Measurements from ENCODE around the gene ALAS2.
"Not testable (repeated sequence)": the region's sequence is repeated elsewhere in the genome, so short reads cannot be mapped to it uniquely, and the experiment has no call there.

Gene ALAS2, protein sequence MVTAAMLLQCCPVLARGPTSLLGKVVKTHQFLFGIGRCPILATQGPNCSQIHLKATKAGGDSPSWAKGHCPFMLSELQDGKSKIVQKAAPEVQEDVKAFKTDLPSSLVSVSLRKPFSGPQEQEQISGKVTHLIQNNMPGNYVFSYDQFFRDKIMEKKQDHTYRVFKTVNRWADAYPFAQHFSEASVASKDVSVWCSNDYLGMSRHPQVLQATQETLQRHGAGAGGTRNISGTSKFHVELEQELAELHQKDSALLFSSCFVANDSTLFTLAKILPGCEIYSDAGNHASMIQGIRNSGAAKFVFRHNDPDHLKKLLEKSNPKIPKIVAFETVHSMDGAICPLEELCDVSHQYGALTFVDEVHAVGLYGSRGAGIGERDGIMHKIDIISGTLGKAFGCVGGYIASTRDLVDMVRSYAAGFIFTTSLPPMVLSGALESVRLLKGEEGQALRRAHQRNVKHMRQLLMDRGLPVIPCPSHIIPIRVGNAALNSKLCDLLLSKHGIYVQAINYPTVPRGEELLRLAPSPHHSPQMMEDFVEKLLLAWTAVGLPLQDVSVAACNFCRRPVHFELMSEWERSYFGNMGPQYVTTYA

DNA sequence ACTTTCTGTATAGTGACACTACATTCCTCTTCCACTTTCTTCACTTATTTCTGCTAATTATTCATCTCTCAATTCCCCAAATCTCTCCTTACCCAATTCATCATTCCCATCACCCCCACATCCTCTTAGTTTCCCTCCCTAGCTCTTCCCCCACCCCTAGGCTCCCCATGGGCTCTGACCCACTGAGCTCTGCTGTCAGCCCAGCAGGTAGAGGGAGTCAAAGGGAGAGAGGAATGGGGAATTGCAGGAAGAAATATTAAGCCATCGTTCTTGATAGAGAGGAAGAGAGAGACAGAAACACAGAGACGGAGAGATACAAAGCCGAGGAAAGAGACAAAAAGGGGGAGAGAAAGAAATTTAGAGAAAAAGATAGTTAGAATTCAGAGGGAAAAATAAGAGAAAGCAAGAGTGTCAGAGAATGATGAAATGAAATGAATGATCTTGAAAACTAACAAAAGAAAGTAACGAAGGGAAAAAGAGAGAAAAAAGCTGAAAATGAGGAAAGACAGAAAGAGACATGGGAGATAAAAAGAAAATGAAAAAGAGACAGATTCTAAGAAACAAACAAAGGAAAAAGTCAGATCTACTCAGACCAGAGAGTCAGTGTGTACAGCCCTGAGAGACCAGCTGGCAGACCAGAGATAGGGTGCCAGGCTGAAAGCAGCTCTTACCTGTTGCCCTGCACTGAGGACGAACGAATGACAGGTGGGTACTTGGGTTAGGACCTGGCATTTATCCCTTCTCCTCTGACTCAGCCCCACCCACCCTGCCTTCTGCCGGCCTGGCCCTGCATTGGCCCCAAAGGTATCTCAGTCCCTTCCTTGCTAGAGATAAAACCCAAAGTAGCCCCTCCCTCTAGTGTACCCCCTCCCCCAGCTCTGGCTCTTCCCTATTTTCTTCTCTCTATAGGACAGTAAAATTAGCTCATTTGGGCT, at the start of gene ALAS2:
Gene ALAS2 (minus strand): TSS at position 707 of the 935 bp plus-strand sequence. CDS start 4,977 bp downstream, outside the sequence.
- TF ChIP-seq, protein P1, sequence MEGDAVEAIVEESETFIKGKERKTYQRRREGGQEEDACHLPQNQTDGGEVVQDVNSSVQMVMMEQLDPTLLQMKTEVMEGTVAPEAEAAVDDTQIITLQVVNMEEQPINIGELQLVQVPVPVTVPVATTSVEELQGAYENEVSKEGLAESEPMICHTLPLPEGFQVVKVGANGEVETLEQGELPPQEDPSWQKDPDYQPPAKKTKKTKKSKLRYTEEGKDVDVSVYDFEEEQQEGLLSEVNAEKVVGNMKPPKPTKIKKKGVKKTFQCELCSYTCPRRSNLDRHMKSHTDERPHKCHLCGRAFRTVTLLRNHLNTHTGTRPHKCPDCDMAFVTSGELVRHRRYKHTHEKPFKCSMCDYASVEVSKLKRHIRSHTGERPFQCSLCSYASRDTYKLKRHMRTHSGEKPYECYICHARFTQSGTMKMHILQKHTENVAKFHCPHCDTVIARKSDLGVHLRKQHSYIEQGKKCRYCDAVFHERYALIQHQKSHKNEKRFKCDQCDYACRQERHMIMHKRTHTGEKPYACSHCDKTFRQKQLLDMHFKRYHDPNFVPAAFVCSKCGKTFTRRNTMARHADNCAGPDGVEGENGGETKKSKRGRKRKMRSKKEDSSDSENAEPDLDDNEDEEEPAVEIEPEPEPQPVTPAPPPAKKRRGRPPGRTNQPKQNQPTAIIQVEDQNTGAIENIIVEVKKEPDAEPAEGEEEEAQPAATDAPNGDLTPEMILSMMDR (IDR thresholded peaks at IDR 0.05; ENCODE audit: insufficient read depth, low read length, missing control alignments), result no peak
- H3K4me3 ChIP-seq (ENCODE audit: low read depth, low read length), result no peak within 1 kb of the TSS
- no peak for DNase-seq (ENCODE audit: low read depth, low spot score)
- CTCF ChIA-PET, result no interaction called here
- POLR2A ChIA-PET, result no interaction called here

DNA sequence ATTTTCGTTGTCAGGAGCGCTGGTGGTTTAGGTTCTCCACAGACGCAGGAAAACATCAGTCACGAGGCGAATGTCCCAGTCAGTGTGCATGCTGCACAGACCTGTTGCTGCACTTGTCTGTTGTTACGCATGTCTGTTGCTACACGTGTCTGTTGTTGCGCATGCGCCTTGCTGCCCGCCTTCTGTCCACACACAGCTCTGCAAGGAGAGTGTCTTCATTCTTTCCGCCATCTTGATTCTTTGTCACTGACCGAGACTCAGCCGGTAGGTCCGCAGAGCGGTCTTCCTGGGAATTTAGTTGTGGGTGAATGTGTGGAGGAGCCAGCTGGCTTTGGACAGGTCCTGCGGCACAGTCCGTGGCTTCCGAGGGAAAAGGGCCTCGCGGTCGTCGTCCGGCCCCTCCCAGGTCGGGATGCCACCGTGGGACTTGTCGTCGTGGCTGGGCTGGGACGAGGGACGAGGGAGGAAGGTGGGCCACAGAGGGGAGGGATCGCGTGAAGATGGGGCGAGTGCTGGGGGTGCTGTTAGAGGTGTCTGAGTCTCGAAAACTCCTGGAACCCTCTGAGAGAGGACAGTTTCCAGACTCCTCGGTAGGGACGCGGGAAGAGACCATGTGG, 44.2 kb upstream of the ALAS2 start, which contains the start of gene PAGE2B:
Gene PAGE2B (plus strand): TSS at position 180 of the 617 bp plus-strand sequence. CDS start 1,012 bp downstream, outside the sequence.
- TF ChIP-seq, protein P1 (IDR thresholded peaks at IDR 0.05; ENCODE audit: insufficient read depth, low read length, missing control alignments), result no peak
- DNase-seq (ENCODE audit: low read depth, low spot score), result no peak
- no peak within 1 kb of the TSS for H3K4me3 ChIP-seq (ENCODE audit: low read depth, low read length)
- POLR2A ChIA-PET, result no interaction called here
- CTCF ChIA-PET, result no interaction called here

DNA sequence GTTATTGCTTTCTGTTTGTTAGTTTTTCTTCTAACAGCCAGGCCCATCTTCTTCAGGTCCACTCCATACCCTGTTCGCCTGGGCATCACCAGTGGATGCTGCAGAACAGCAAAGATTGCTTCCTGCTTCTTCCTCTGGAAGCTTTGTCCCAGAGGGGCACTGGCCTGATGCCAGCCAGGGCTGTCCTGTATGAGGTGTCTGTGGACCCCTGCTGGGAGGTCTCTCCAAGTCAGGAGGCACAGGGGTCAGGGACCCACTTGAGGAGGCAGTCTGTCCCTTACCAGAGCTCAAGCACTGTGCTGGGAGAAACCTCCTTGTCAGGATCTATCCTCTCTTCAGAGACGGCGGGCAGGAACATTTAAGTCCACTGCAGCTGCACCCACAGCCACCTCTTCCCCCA, 41.5 kb upstream of the ALAS2 start:
- DNase-seq (ENCODE audit: low read depth, low spot score), result no peak
- ChIA-PET POLR2A (no interaction called here), CTCF (no interaction called here)
- H3K4me3 ChIP-seq (ENCODE audit: low read depth, low read length), result no peak overlapping the region
- TF ChIP-seq, protein P1 (IDR thresholded peaks at IDR 0.05; ENCODE audit: insufficient read depth, low read length, missing control alignments), result no peak

DNA sequence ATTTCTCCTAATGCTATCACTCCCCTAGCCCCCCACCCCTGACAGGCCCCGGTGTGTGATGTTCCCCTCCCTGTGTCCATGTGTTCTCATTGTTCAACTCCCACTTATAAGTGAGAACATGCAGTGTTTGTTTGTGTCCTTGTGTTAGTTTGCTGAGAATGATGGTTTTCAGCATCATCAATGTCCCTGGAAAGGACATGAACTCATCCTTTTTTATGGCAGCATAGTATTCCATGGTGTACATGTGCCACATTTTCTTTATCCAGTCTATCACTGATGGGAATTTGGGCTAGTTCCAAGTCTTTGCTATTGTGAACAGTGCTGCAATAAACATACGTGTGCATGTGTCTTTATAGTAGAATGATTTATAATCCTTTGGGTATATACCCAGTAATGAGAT, 36.4 kb upstream of the ALAS2 start:
- POLR2A ChIA-PET; H3K4me3 ChIP-seq (ENCODE audit: low read depth, low read length); CTCF ChIA-PET; DNase-seq (ENCODE audit: low read depth, low spot score): not testable (repeated sequence)

DNA sequence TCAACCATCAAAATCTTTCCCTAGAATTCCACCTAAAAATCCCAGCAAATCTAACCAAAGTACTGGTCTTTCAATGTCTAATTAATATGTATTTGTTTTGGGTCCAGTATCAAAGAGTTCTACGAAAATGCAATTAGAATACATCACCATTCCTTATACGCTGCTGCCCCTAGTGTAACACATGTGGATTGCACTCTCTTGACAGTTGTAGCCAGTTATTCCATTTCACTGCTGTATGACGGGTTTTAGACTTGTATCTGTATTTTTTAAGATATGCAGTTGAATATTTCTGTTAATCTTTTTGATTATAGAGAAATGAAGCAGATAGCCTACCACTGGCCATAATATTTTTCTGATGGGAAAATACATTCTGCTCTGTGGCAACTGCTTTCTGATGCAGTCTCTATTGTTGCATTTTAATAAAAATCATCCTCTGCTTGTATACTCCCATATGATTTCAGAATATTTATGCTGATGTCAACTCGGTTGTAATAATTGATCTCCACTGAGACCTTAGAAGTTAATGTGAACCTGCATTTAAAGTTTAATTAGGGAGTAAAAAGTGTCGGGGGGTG, 27.0 kb upstream of the ALAS2 start:
- POLR2A ChIA-PET, result no interaction called here
- H3K4me3 ChIP-seq (ENCODE audit: low read depth, low read length), result no peak overlapping the region
- TF ChIP-seq, protein P1 (IDR thresholded peaks at IDR 0.05; ENCODE audit: insufficient read depth, low read length, missing control alignments), result peak; percentile 65
- DNase-seq (ENCODE audit: low read depth, low spot score), result no peak
- CTCF ChIA-PET, result interaction anchor here (1.0 to 1.3 kb wide), 5 partner anchors 48 to 1427 kb away, joined by 3 to 15 read pairs (median 5); no protein-coding TSS in a partner anchor

Measured in AG04449 (cell line).